Measurements from ENCODE around the gene SLC38A9. TPM values are rescaled to one million over a fixed set of nuclear protein-coding genes. Genes with fewer than 3 reads are reported as not detected.
A peak's percentile ranks its signal among the peaks of the same experiment; 100 is the strongest.
"Not testable (repeated sequence)": the region's sequence is repeated elsewhere in the genome, so short reads cannot be mapped to it uniquely, and the experiment has no call there.

SLC38A9 gene
- total RNA-seq, result 10 to 100 TPM; 10.1 to 10.5 TPM
- long read RNA-seq, partial matches to known transcripts, result 2 of 8 reads
- long read RNA-seq, other reads (novel, unspliced or antisense), result 3 of 8 reads

- ATAC-seq (peak; percentile 100), DNase-seq (peak; percentile 97)
- intact Hi-C loops (cut with DNase I), result no loop called here
These were observed at the start of gene SLC38A9 for GRCh38 chr5:55712023-55712859. Gene SLC38A9, minus strand, starts transcription at chr5:55712324. Its CDS starts 14,366 bp downstream, at chr5:55697958.

DNA sequence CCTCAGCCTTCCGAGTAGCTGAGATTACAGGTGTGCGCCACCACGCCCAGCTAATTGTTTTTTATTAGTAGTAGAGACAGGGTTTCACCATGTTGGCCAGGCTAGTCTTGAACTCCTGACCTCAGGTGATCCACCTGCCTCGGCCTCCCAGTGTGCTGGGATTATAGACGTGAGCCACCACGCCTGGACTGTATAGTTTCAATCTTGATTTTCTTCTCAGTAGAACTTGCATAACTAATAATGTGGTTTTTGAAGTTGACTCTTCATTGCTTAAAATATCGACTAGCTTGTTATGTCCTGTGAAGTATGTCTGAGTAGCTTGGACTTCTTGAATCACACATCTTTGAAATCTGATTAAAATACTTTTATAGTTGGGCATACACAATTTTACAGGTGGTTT, 49.6 kb upstream of the SLC38A9 start:
- DNase-seq; ATAC-seq; intact Hi-C loops (cut with DNase I): not testable (repeated sequence)

DNA sequence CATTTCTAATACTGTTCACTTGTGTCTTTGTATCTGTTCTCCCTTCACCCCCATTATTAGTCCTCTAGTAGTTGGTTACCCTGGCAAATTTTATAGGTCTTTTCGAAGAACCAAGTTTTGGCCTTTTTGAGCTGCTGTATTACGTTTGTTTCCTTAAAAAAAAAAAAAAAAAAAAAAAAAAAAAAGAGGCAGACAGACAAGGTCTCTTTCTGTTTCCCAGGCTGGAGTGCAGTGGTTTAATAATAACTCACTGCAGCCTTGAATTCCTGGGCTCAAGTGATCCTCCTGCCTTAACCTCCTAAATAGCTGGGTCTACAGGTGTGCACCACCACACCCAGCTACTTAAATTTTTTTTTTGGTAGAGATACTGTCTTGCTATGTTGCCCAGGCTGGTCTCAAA, 46.6 kb upstream of the SLC38A9 start:
- intact Hi-C loops (cut with DNase I), result no loop called here
- ATAC-seq (no peak), DNase-seq (no peak)

GRCh38 chr5:55758231-55758630, 46.1 kb upstream of the SLC38A9 start:
- intact Hi-C loops (cut with DNase I), result no loop called here
- DNase-seq (no peak), ATAC-seq (no peak)

- no peak for ATAC-seq
- no peak for DNase-seq
- intact Hi-C loops (cut with DNase I), result no loop called here
These were observed 38.4 kb upstream of the SLC38A9 start for GRCh38 chr5:55750499-55750898.

- intact Hi-C loops (cut with DNase I), result no loop called here
- no peak for DNase-seq
- no peak for ATAC-seq
These were observed 37.9 kb upstream of the SLC38A9 start for GRCh38 chr5:55750063-55750462.

DNA sequence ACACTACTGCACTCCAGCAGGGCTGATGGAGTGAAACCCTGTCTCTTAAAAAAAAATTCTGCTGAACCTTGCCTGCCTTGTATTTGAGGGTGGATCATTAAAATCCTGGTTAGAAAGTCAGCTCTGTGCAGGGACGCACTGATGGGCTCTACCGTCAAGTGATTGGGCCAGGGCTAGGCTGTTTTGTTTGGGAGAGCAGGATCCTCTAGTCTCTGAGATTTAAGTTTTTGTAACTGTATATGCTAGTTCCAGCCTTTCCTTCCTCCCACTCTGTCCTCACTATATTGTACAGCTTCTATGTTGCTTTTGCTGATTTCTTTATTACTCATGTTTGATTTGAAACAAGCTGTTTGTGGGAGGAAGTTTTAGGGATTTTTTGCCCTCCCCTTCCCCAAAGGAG, 37.3 kb upstream of the SLC38A9 start:
- DNase-seq (no peak), ATAC-seq (no peak)
- intact Hi-C loops (cut with DNase I), result no loop called here

GRCh38 chr5:55747778-55748318, 35.7 kb upstream of the SLC38A9 start:
- ATAC-seq (no peak), DNase-seq (no peak)
- intact Hi-C loops (cut with DNase I), result no loop called here

DNA sequence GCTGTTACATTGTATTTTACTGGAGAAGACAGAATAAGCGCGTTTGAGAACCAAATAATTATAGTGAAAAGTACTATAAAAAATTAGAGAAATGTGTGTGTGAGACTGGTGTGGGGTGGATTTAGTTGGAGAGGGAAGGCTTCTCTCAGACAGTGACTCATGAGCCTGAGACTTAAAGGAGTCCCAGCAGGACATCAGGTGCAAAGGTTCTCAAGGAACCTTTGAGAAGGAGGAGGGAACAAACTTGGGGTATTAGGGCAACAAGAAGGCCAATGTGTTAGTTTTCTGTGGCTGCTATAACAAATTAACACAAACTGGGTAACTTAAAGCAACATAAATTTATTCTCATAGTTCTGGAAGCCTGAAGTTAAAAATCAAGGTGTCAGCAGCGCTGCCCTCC, 30.7 kb upstream of the SLC38A9 start:
- ATAC-seq (no peak), DNase-seq (no peak)
- intact Hi-C loops (cut with DNase I), result no loop called here

DNA sequence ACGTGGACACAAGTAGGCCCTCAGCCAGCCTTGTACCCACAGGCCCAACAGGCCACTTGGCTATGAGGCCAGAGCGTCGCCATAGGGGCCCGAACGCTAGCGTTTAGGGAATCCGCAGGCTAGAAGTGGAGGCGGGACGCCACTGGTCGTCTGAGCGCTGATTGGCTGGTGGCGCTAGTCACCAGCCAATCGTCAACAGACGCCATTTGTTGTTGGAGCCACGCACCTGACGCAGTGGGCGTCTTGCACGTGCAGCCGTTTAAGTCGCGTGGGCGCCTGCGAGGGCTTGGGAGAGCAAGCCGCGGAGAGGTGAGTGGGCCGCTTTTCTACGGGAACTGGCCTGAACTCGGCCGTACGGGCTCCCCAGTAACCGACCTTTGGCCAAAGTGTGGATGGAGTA, 25.7 kb upstream of the SLC38A9 start, which contains the start of gene DDX4:
Gene DDX4 (plus strand): TSS at position 269 of the 400 bp plus-strand sequence. CDS start 903 bp downstream, outside the sequence.
- no peak for ATAC-seq
- intact Hi-C loops (cut with DNase I), result no loop called here
- no peak for DNase-seq

DNA sequence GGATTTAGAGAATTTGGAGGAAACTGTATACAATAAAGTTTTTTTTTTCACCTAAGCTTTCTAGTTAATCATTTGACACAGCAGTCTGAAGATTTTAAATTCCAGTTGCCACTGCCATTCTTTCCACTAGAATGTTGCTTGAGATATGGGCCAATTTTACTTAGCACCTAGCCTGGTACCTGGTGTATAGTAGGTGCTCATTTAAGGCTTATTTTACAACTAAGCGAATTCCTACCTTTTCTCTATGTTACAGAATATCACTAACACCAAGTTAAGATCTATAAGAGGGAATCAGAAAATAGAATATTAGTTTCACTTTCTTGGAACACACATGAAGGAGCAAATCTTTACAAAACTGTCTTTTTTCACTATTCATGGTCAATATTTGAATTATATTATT, 22.5 kb upstream of the SLC38A9 start:
- intact Hi-C loops (cut with DNase I), result no loop called here
- ATAC-seq (no peak), DNase-seq (no peak)

DNA sequence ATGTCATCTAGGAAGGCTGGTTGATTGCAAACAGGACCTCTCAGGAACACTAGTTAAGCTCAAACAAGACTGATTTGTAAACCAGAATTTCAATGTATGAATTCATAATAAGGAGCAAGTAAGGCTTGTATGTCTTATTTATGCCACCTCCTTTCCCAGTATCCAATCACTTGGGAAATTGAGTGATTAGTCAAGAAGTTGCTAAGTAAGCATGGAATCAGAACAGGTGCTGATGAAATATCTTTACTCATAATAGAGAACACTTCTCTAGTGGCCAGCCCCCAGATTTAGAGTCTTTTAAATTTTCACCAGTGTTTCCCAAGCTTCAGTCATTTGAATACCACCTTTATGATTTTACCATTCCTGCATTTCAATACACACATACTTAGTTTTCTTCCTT, 20.5 kb upstream of the SLC38A9 start:
- ATAC-seq (no peak), DNase-seq (no peak)
- intact Hi-C loops (cut with DNase I), result no loop called here

DNA sequence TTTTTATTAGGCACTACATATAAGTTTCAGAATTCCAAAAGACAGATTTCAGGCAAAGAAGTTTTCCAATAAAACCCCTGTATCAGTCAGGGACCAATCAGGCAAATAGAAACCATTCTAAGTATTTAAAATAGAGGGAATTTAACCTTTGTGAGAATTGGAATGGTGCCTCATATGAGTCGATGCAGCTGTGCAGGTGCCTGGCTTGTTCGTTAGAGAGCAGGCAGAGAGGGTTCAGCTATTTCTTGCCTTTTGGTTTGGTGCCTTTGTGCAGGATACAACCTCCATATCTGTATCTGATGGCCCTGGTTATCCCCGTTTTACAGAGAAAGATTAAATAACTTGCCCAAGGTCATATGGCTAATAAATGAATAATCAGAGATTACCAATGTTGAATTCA, 19.7 kb upstream of the SLC38A9 start:
- DNase-seq (no peak), ATAC-seq (no peak)
- intact Hi-C loops (cut with DNase I), result no loop called here

GRCh38 chr5:55724281-55724680, 12.2 kb upstream of the SLC38A9 start:
- DNase-seq, result no peak
- intact Hi-C loops (cut with DNase I), result no loop called here
- ATAC-seq, result no peak

- intact Hi-C loops (cut with DNase I), result no loop called here
- ATAC-seq (no peak), DNase-seq (no peak)
These were observed 8.1 kb upstream of the SLC38A9 start for GRCh38 chr5:55720188-55720703.

- intact Hi-C loops (cut with DNase I); ATAC-seq; DNase-seq: not testable (repeated sequence)
These were observed 6.9 kb upstream of the SLC38A9 start for GRCh38 chr5:55719026-55719425.

- DNase-seq (no peak), ATAC-seq (no peak)
- intact Hi-C loops (cut with DNase I), result no loop called here
These were observed 3.5 kb upstream of the SLC38A9 start for GRCh38 chr5:55715519-55716078.

- intact Hi-C loops (cut with DNase I), result no loop called here
- ATAC-seq, result no peak
- DNase-seq, result no peak
These were observed 2.6 kb upstream of the SLC38A9 start for GRCh38 chr5:55714749-55715148.

DNA sequence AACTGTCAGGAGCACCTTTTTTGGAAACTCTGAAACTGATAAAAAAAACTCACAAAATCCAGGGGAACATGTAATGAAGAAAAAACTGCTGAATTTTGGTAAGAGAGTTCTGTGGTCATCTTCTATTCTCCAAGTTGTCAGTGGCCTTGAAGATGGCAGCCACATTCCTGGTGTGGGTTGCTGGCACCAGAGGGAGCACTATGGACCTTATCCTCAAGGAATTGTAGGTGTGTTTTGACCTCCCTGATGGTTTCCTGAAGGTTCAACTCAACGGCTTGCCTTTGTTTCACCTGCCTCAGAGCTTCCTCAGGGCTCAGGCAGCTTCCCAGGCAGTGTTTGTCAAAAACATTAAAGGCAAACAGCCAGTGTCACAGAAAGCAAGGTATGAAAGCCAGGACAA, 2.2 kb upstream of the SLC38A9 start:
- ATAC-seq, result no peak
- intact Hi-C loops (cut with DNase I), result no loop called here
- DNase-seq, result no peak

- ATAC-seq (no peak), DNase-seq (no peak)
- intact Hi-C loops (cut with DNase I), result no loop called here
These were observed 1.7 kb upstream of the SLC38A9 start for GRCh38 chr5:55713871-55714270.
